ENCODE data around the gene SPP1.

Gene SPP1

GRCh38 chr4:87981486-87981885, 6.0 kb downstream of the SPP1 start:
- H3K4me2 ChIP-seq (ENCODE audit: low read length, poor library complexity, severe bottlenecking): no peak overlapping the region
- H3K9me3 ChIP-seq (ENCODE audit: control insufficient read depth, low read length): no peaks in the 10 kb centered on the region
- no peak overlapping the region for H2BK12ac ChIP-seq (ENCODE audit: low read length in 2 of 2)
- no peaks in the 10 kb centered on the region for H3K27me3 ChIP-seq (ENCODE audit: control insufficient read depth in 1 of 2, insufficient read depth in 1 of 2, low read length in 2 of 2)
- no peak overlapping the region for H3K18ac ChIP-seq (ENCODE audit: low read depth in 1 of 2, low read length in 2 of 2)
- H3K4me3 ChIP-seq (ENCODE audit: insufficient read depth in 1 of 2, low read depth in 1 of 2, low read length in 2 of 2): no peak overlapping the region
- DNase-seq: no peak
- no peak overlapping the region for H2BK15ac ChIP-seq (ENCODE audit: low read depth, poor library complexity, severe bottlenecking)
- H3K79me1 ChIP-seq (replicated peaks; ENCODE audit: low read length, poor library complexity, severe bottlenecking): peaks cover 5% of the 10 kb centered on the region
- H2BK5ac ChIP-seq (ENCODE audit: low read depth, low read length, poor library complexity, severe bottlenecking): no peak overlapping the region
- no peak overlapping the region for H2AFZ ChIP-seq (ENCODE audit: low read depth, low read length)
- no peak overlapping the region for H2AK5ac ChIP-seq (ENCODE audit: low read length, severe bottlenecking)
- peaks cover 0 to 8% of the 10 kb centered on the region in 2 experiments for H3K36me3 ChIP-seq (ENCODE audit: control insufficient read depth in 1 of 2, insufficient read depth in 2 of 2, low read depth in 1 of 2, low read length in 2 of 2)
- H2BK120ac ChIP-seq (ENCODE audit: low read depth, low read length): no peak overlapping the region
- no peak overlapping the region for H3K9ac ChIP-seq (ENCODE audit: low read length)
- no peak overlapping the region for H3K27ac ChIP-seq (ENCODE audit: low read length, poor library complexity, severe bottlenecking)
- 96% methylated on average over 8 of the region's 8 CpGs for WGBS
- no peak overlapping the region for H3K23ac ChIP-seq (ENCODE audit: low read length in 2 of 2)
- no peak overlapping the region for H3K14ac ChIP-seq (ENCODE audit: low read length in 2 of 2)
- H4K8ac ChIP-seq (ENCODE audit: low read length): no peak overlapping the region
- H3K4ac ChIP-seq (ENCODE audit: low read depth in 1 of 2, low read length in 2 of 2): no peak overlapping the region
- H3K4me1 ChIP-seq (ENCODE audit: control insufficient read depth, insufficient read depth, low read depth, low read length): peaks cover 8% of the 10 kb centered on the region
- H4K91ac ChIP-seq (ENCODE audit: low read length): no peak overlapping the region

GRCh38 chr4:87982036-87982435, 6.5 kb downstream of the SPP1 start:
- Histone ChIP-seq H3K9ac (ENCODE audit: low read length) (no peak overlapping the region), H3K27me3 (ENCODE audit: control insufficient read depth in 1 of 2, insufficient read depth in 1 of 2, low read length in 2 of 2) (no peaks in the 10 kb centered on the region), H3K4me3 (ENCODE audit: insufficient read depth in 1 of 2, low read depth in 1 of 2, low read length in 2 of 2) (no peak overlapping the region), H2BK120ac (ENCODE audit: low read depth, low read length) (no peak overlapping the region), H3K23ac (ENCODE audit: low read length in 2 of 2) (no peak overlapping the region), H3K36me3 (ENCODE audit: control insufficient read depth in 1 of 2, insufficient read depth in 2 of 2, low read depth in 1 of 2, low read length in 2 of 2) (peaks cover 0 to 8% of the 10 kb centered on the region in 2 experiments), H3K14ac (ENCODE audit: low read length in 2 of 2) (no peak overlapping the region), H3K4me1 (ENCODE audit: control insufficient read depth, insufficient read depth, low read depth, low read length) (peaks cover 8% of the 10 kb centered on the region), H2BK12ac (ENCODE audit: low read length in 2 of 2) (no peak overlapping the region), H3K9me3 (ENCODE audit: control insufficient read depth, low read length) (no peaks in the 10 kb centered on the region), H2BK15ac (ENCODE audit: low read depth, poor library complexity, severe bottlenecking) (no peak overlapping the region), H3K27ac (ENCODE audit: low read length, poor library complexity, severe bottlenecking) (no peak overlapping the region), H3K18ac (ENCODE audit: low read depth in 1 of 2, low read length in 2 of 2) (no peak overlapping the region), H3K4ac (ENCODE audit: low read depth in 1 of 2, low read length in 2 of 2) (no peak overlapping the region), H2BK5ac (ENCODE audit: low read depth, low read length, poor library complexity, severe bottlenecking) (no peak overlapping the region), H4K8ac (ENCODE audit: low read length) (no peak overlapping the region), H3K4me2 (ENCODE audit: low read length, poor library complexity, severe bottlenecking) (no peak overlapping the region), H2AK5ac (ENCODE audit: low read length, severe bottlenecking) (no peak overlapping the region), H2AFZ (ENCODE audit: low read depth, low read length) (no peak overlapping the region), H3K79me1 (replicated peaks; ENCODE audit: low read length, poor library complexity, severe bottlenecking) (peaks cover 5% of the 10 kb centered on the region), H4K91ac (ENCODE audit: low read length) (no peak overlapping the region)
- WGBS: no CpG with 5 or more reads among the region's 1 CpG
- DNase-seq: no peak

- peaks cover 0 to 8% of the 10 kb centered on the region in 2 experiments for H3K36me3 ChIP-seq (ENCODE audit: control insufficient read depth in 1 of 2, insufficient read depth in 2 of 2, low read depth in 1 of 2, low read length in 2 of 2)
- H3K4me1 ChIP-seq (ENCODE audit: control insufficient read depth, insufficient read depth, low read depth, low read length): peaks cover 8% of the 10 kb centered on the region
- H2AFZ ChIP-seq (ENCODE audit: low read depth, low read length): no peak overlapping the region
- H3K23ac ChIP-seq (ENCODE audit: low read length in 2 of 2): no peak overlapping the region
- H3K9me3 ChIP-seq (ENCODE audit: control insufficient read depth, low read length): no peaks in the 10 kb centered on the region
- H3K9ac ChIP-seq (ENCODE audit: low read length): no peak overlapping the region
- no peak overlapping the region for H2BK120ac ChIP-seq (ENCODE audit: low read depth, low read length)
- no peak overlapping the region for H2BK12ac ChIP-seq (ENCODE audit: low read length in 2 of 2)
- H3K4ac ChIP-seq (ENCODE audit: low read depth in 1 of 2, low read length in 2 of 2): no peak overlapping the region
- no peak overlapping the region for H3K4me2 ChIP-seq (ENCODE audit: low read length, poor library complexity, severe bottlenecking)
- no peak overlapping the region for H4K8ac ChIP-seq (ENCODE audit: low read length)
- 77% methylated on average over 12 of the region's 13 CpGs for WGBS
- no peak overlapping the region for H2AK5ac ChIP-seq (ENCODE audit: low read length, severe bottlenecking)
- no peak overlapping the region for H2BK15ac ChIP-seq (ENCODE audit: low read depth, poor library complexity, severe bottlenecking)
- H3K14ac ChIP-seq (ENCODE audit: low read length in 2 of 2): no peak overlapping the region
- no peak overlapping the region for H3K4me3 ChIP-seq (ENCODE audit: insufficient read depth in 1 of 2, low read depth in 1 of 2, low read length in 2 of 2)
- H3K18ac ChIP-seq (ENCODE audit: low read depth in 1 of 2, low read length in 2 of 2): no peak overlapping the region
- H3K79me1 ChIP-seq (replicated peaks; ENCODE audit: low read length, poor library complexity, severe bottlenecking): peaks cover 5% of the 10 kb centered on the region
- no peak overlapping the region for H4K91ac ChIP-seq (ENCODE audit: low read length)
- no peak overlapping the region for H3K27ac ChIP-seq (ENCODE audit: low read length, poor library complexity, severe bottlenecking)
- H3K27me3 ChIP-seq (ENCODE audit: control insufficient read depth in 1 of 2, insufficient read depth in 1 of 2, low read length in 2 of 2): no peaks in the 10 kb centered on the region
- H2BK5ac ChIP-seq (ENCODE audit: low read depth, low read length, poor library complexity, severe bottlenecking): no peak overlapping the region
- DNase-seq: peak; percentile 29
Observed at GRCh38 chr4:87982446-87983010, 7.0 kb downstream of the SPP1 start.

- H2BK5ac ChIP-seq (ENCODE audit: low read depth, low read length, poor library complexity, severe bottlenecking): no peak overlapping the region
- no peak overlapping the region for H2BK12ac ChIP-seq (ENCODE audit: low read length in 2 of 2)
- DNase-seq: no peak
- H3K4ac ChIP-seq (ENCODE audit: low read depth in 1 of 2, low read length in 2 of 2): no peak overlapping the region
- no peak overlapping the region for H2AK5ac ChIP-seq (ENCODE audit: low read length, severe bottlenecking)
- H3K14ac ChIP-seq (ENCODE audit: low read length in 2 of 2): no peak overlapping the region
- H3K4me1 ChIP-seq (ENCODE audit: control insufficient read depth, insufficient read depth, low read depth, low read length): peaks cover 8% of the 10 kb centered on the region
- no peak overlapping the region for H3K9ac ChIP-seq (ENCODE audit: low read length)
- H3K27ac ChIP-seq (ENCODE audit: low read length, poor library complexity, severe bottlenecking): no peak overlapping the region
- peaks cover 0 to 8% of the 10 kb centered on the region in 2 experiments for H3K36me3 ChIP-seq (ENCODE audit: control insufficient read depth in 1 of 2, insufficient read depth in 2 of 2, low read depth in 1 of 2, low read length in 2 of 2)
- H3K18ac ChIP-seq (ENCODE audit: low read depth in 1 of 2, low read length in 2 of 2): no peak overlapping the region
- H2BK120ac ChIP-seq (ENCODE audit: low read depth, low read length): no peak overlapping the region
- H3K79me1 ChIP-seq (replicated peaks; ENCODE audit: low read length, poor library complexity, severe bottlenecking): peaks cover 5% of the 10 kb centered on the region
- WGBS: 92% methylated on average over 2 of the region's 2 CpGs
- no peak overlapping the region for H4K91ac ChIP-seq (ENCODE audit: low read length)
- H3K23ac ChIP-seq (ENCODE audit: low read length in 2 of 2): no peak overlapping the region
- H3K4me3 ChIP-seq (ENCODE audit: insufficient read depth in 1 of 2, low read depth in 1 of 2, low read length in 2 of 2): no peak overlapping the region
- no peak overlapping the region for H2BK15ac ChIP-seq (ENCODE audit: low read depth, poor library complexity, severe bottlenecking)
- no peaks in the 10 kb centered on the region for H3K27me3 ChIP-seq (ENCODE audit: control insufficient read depth in 1 of 2, insufficient read depth in 1 of 2, low read length in 2 of 2)
- H3K9me3 ChIP-seq (ENCODE audit: control insufficient read depth, low read length): no peaks in the 10 kb centered on the region
- H3K4me2 ChIP-seq (ENCODE audit: low read length, poor library complexity, severe bottlenecking): no peak overlapping the region
- H2AFZ ChIP-seq (ENCODE audit: low read depth, low read length): no peak overlapping the region
- no peak overlapping the region for H4K8ac ChIP-seq (ENCODE audit: low read length)
Observed at GRCh38 chr4:87983996-87984395, 8.5 kb downstream of the SPP1 start.

All from mesenchymal stem cell (in vitro differentiated cells and primary cell).